HepG2 (cell line): ENCODE results near the gene FN1. TPM values are rescaled to one million over a fixed set of nuclear protein-coding genes. Genes with fewer than 3 reads are reported as not detected.
A peak's percentile ranks its signal among the peaks of the same experiment; 100 is the strongest.

ENCODE experiments used
- ASH2L ChIP-seq: fragments of 300-600, 200-600 bp; sonication (generic); IDR thresholded peaks from 2 replicates; pipeline ENCODE4 v1.7.0; 2017; ENCODE audit warnings: low read depth, mild to moderate bottlenecking, moderate library complexity, mixed read lengths, low read length; ENCODE audit not compliant: insufficient read length
- FLYWCH1 ChIP-seq: sonication (generic); formaldehyde crosslinking; IDR thresholded peaks from 2 replicates; pipeline ENCODE4 v1.8.1; 2023; ENCODE audit warnings: mild to moderate bottlenecking, missing genetic modification reagents
- GATAD2A ChIP-seq: IDR thresholded peaks from 2 replicates; pipeline ENCODE4 v1.6.1; 2016
- HDAC2 ChIP-seq: sonication (generic); formaldehyde crosslinking; IDR thresholded peaks from 2 replicates; pipeline ENCODE4 v1.4.0; 2020; ENCODE audit warnings: missing genetic modification reagents
- HHEX ChIP-seq: IDR thresholded peaks from 2 replicates; pipeline ENCODE4 v1.6.1; 2016; ENCODE audit warnings: control low read depth
- HNF4A ChIP-seq: sonication (generic); formaldehyde crosslinking; IDR thresholded peaks from 2 replicates; pipeline ENCODE4 v1.4.0; 2020; ENCODE audit warnings: missing genetic modification reagents
- HNRNPH1 ChIP-seq: fragments of 200-400 bp; formaldehyde crosslinking; optimal IDR thresholded peaks from 2 replicates; pipeline ENCODE3; 2017; ENCODE audit warnings: mild to moderate bottlenecking, low read depth, low read length
- KDM5B ChIP-seq: sonication (generic); formaldehyde crosslinking; IDR thresholded peaks from 2 replicates; pipeline ENCODE4 v1.4.0; 2020; ENCODE audit warnings: missing genetic modification reagents, mild to moderate bottlenecking, borderline replicate concordance
- RBAK ChIP-seq: sonication (generic); formaldehyde crosslinking; IDR thresholded peaks from 2 replicates; pipeline ENCODE4 v1.5.1; 2020; ENCODE audit warnings: mild to moderate bottlenecking, missing genetic modification reagents
- RBFOX2 ChIP-seq: fragments of 200-400 bp; formaldehyde crosslinking; IDR thresholded peaks from 2 replicates; pipeline ENCODE4 v1.6.1; 2017; ENCODE audit warnings: low read depth, mild to moderate bottlenecking, low read length
- RFX1 ChIP-seq: fragments of 450-650 bp; IDR thresholded peaks from 2 replicates; pipeline ENCODE4 v1.6.1; 2017
- SALL1 ChIP-seq: sonication (generic); formaldehyde crosslinking; IDR thresholded peaks from 2 replicates; pipeline ENCODE4 v1.8.0; 2022; ENCODE audit warnings: mild to moderate bottlenecking, missing genetic modification reagents
- SP4 ChIP-seq: sonication (generic); formaldehyde crosslinking; IDR thresholded peaks from 2 replicates; pipeline ENCODE4 v1.8.1; 2023; ENCODE audit warnings: mild to moderate bottlenecking, missing genetic modification reagents
- ZNF44 ChIP-seq: sonication (generic); formaldehyde crosslinking; IDR thresholded peaks from 2 replicates; pipeline ENCODE4 v1.5.1; 2020; ENCODE audit warnings: mild to moderate bottlenecking, missing genetic modification reagents
- ZNF441 ChIP-seq: sonication (generic); formaldehyde crosslinking; IDR thresholded peaks from 2 replicates; pipeline ENCODE4 v1.7.0; 2021; ENCODE audit warnings: missing genetic modification reagents, borderline replicate concordance
- ZNF703 ChIP-seq: sonication (generic); formaldehyde crosslinking; IDR thresholded peaks from 2 replicates; pipeline ENCODE4 v1.5.1; 2020; ENCODE audit warnings: missing genetic modification reagents, mild to moderate bottlenecking, moderate library complexity, borderline replicate concordance
- ZNF781 ChIP-seq: sonication (generic); formaldehyde crosslinking; IDR thresholded peaks from 2 replicates; pipeline ENCODE4 v1.5.1; 2020; ENCODE audit warnings: borderline replicate concordance, mild to moderate bottlenecking, missing genetic modification reagents; ENCODE audit errors: not compliant biosample characterization
- ZNF891 ChIP-seq: sonication (generic); formaldehyde crosslinking; IDR thresholded peaks from 2 replicates; pipeline ENCODE4 v1.5.0; 2020; ENCODE audit warnings: mild to moderate bottlenecking, missing genetic modification reagents
- polyA plus RNA-seq, 8 experiments: library from polyadenylated mRNA; depleted of rRNA in 3 of 8; stranded (reverse) in 7 of 8; unstranded in 1 of 8; fragments of >200 nt; fragmentation: Illumina TruSeq in 4 of 8; extraction: Trizol in 4 of 8; gene quantifications; 2 replicates each; pipeline versions ENCODE4 v1.2.1 to v1.2.3, GENCODE V29; 2011 to 2016; ENCODE audit warnings: low read depth in 4 of 8, missing spikeins in 1 of 8, mixed read lengths in 1 of 8; ENCODE audit not compliant: insufficient read depth in 1 of 8
- total RNA-seq, 5 experiments: library from RNA; depleted of rRNA; stranded (reverse); fragments of >200 nt; fragmentation: Illumina TruSeq; extraction: Trizol; gene quantifications; 2 replicates each; pipeline ENCODE4 v1.2.3, GENCODE V29; 2016; ENCODE audit warnings: low read depth in 1 of 5
- TF ChIP-seq, protein P1 (sequence below): sonication (generic); formaldehyde crosslinking; IDR thresholded peaks from 2 replicates; pipeline ENCODE4 v1.4.0; 2020; ENCODE audit warnings: low read depth, mild to moderate bottlenecking, missing genetic modification reagents
- TF ChIP-seq, protein P2 (sequence below): sonication (generic); formaldehyde crosslinking; IDR thresholded peaks from 2 replicates; pipeline ENCODE4 v1.8.1; 2023; ENCODE audit warnings: mild to moderate bottlenecking, inconsistent platforms, moderate library complexity, missing genetic modification reagents, borderline replicate concordance
- TF ChIP-seq, protein P3 (sequence below): sonication (generic); formaldehyde crosslinking; IDR thresholded peaks from 2 replicates; pipeline ENCODE4 v1.9.0; 2021; ENCODE audit warnings: missing genetic modification reagents, borderline replicate concordance
- TF ChIP-seq, protein P4 (sequence below), 2 experiments: IDR thresholded peaks; 2 replicates each; pipeline ENCODE4 v1.6.1; 2011 to 2012; ENCODE audit warnings: low read length in 2 of 2, borderline replicate concordance in 1 of 2, low read depth in 1 of 2, mild to moderate bottlenecking in 1 of 2, moderate library complexity in 1 of 2

The FN1 gene
- total and polyA plus RNA-seq, 2 of the 13 experiments (the other 11 are each of a cell fraction or from before 2014, with no cell fraction given) = 1,847 to 6,471 TPM

DNA sequence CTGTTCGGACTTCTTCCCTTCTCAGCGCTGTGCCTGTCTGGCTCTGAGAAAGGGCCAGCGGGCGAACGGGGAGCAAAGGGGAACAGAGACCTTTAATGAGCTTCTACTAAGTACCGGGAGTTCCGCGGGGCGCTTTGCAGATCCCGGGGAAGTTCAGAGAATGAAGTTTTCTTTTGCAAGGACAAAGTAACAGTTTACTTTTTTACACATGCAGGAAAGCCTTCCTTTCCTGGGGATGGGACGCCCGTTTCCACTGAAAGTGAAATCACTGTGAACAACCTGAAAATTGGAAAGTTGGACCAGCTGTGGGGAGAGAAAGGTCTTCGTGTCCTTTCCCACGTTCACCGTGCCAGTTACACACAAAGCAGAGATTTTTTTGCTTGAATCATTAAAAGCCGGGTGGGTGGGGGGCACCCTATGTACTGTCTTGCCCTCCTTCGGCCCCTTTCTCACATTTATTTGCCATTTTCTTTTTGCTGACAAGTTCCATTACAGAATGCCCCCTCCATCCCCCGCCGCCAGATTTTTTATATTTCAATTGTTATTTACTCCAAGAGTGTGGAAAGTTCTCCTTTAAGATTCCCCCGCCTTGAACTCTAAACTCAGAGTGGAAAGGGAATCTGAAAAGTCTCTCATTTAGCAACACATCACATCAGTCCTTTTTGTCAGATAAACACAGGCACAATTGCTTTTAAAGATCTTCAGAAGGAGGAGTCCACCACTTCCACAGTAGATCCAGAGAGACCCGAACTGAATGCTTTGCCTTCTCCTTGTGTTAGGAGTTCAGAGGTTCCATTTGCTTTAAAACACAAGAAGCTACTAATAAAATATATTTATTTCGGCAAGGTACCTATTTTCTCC, 1.1 kb upstream of the FN1 start (continued):
- TF ChIP-seq SP4 (CRISPR knock-in tag) (no peak), ZNF703 (CRISPR knock-in tag) (peak; percentile 34; the same call in 1 of the 2 replicates), ZNF891 (CRISPR knock-in tag) (0 out of 2 replicates have a peak, but pooled peaks have one; percentile 32), HDAC2 (no peak), SALL1 (CRISPR knock-in tag) (no peak; the same call in none of the 2 replicates), ZNF781 (peak; percentile 21), RBFOX2 (peak; percentile 74), HHEX (CRISPR knock-in tag) (no peak), KDM5B (CRISPR knock-in tag) (0 out of 2 replicates have a peak, but pooled peaks have one; percentile 51), ZNF44 (CRISPR knock-in tag) (0 out of 2 replicates have a peak, but pooled peaks have one; percentile 43), GATAD2A (peak; percentile 24; the same call in 1 of the 2 replicates), FLYWCH1 (peak; percentile 68; the same call in 1 of the 2 replicates), ASH2L (peak; percentile 47), RFX1 (no peak), RBAK (CRISPR knock-in tag) (no peak), ZNF441 (CRISPR knock-in tag) (no peak), HNRNPH1 (peak; percentile 46), HNF4A (CRISPR knock-in tag) (0 out of 2 replicates have a peak, but pooled peaks have one; percentile 5)
- TF ChIP-seq, protein P1, sequence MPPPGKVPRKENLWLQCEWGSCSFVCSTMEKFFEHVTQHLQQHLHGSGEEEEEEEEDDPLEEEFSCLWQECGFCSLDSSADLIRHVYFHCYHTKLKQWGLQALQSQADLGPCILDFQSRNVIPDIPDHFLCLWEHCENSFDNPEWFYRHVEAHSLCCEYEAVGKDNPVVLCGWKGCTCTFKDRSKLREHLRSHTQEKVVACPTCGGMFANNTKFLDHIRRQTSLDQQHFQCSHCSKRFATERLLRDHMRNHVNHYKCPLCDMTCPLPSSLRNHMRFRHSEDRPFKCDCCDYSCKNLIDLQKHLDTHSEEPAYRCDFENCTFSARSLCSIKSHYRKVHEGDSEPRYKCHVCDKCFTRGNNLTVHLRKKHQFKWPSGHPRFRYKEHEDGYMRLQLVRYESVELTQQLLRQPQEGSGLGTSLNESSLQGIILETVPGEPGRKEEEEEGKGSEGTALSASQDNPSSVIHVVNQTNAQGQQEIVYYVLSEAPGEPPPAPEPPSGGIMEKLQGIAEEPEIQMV (CRISPR knock-in tag) = no peak
- TF ChIP-seq, protein P2, sequence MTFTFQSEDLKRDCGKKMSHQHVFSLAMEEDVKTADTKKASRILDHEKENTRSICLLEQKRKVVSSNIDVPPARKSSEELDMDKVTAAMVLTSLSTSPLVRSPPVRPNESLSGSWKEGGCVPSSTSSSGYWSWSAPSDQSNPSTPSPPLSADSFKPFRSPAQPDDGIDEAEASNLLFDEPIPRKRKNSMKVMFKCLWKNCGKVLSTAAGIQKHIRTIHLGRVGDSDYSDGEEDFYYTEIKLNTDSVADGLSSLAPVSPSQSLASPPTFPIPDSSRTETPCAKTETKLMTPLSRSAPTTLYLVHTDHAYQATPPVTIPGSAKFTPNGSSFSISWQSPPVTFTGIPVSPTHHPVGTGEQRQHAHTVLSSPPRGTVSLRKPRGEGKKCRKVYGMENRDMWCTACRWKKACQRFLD (CRISPR knock-in tag) = no peak
- TF ChIP-seq, protein P3, sequence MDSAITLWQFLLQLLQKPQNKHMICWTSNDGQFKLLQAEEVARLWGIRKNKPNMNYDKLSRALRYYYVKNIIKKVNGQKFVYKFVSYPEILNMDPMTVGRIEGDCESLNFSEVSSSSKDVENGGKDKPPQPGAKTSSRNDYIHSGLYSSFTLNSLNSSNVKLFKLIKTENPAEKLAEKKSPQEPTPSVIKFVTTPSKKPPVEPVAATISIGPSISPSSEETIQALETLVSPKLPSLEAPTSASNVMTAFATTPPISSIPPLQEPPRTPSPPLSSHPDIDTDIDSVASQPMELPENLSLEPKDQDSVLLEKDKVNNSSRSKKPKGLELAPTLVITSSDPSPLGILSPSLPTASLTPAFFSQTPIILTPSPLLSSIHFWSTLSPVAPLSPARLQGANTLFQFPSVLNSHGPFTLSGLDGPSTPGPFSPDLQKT (CRISPR knock-in tag) = no peak
- TF ChIP-seq, protein P4, sequence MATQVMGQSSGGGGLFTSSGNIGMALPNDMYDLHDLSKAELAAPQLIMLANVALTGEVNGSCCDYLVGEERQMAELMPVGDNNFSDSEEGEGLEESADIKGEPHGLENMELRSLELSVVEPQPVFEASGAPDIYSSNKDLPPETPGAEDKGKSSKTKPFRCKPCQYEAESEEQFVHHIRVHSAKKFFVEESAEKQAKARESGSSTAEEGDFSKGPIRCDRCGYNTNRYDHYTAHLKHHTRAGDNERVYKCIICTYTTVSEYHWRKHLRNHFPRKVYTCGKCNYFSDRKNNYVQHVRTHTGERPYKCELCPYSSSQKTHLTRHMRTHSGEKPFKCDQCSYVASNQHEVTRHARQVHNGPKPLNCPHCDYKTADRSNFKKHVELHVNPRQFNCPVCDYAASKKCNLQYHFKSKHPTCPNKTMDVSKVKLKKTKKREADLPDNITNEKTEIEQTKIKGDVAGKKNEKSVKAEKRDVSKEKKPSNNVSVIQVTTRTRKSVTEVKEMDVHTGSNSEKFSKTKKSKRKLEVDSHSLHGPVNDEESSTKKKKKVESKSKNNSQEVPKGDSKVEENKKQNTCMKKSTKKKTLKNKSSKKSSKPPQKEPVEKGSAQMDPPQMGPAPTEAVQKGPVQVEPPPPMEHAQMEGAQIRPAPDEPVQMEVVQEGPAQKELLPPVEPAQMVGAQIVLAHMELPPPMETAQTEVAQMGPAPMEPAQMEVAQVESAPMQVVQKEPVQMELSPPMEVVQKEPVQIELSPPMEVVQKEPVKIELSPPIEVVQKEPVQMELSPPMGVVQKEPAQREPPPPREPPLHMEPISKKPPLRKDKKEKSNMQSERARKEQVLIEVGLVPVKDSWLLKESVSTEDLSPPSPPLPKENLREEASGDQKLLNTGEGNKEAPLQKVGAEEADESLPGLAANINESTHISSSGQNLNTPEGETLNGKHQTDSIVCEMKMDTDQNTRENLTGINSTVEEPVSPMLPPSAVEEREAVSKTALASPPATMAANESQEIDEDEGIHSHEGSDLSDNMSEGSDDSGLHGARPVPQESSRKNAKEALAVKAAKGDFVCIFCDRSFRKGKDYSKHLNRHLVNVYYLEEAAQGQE (IDR thresholded peaks at IDR 0.05; ENCODE audit: borderline replicate concordance in 1 of 2, low read depth in 1 of 2, low read length in 2 of 2) = no peak
